Measurements from ENCODE around the gene NELFB. TPM values are rescaled to one million over a fixed set of nuclear protein-coding genes. Genes with fewer than 3 reads are reported as not detected.
A peak's percentile ranks its signal among the peaks of the same experiment; 100 is the strongest.

The NELFB gene
- total RNA-seq, 1 donor from 2014 or later, result 61.9 TPM

DNA sequence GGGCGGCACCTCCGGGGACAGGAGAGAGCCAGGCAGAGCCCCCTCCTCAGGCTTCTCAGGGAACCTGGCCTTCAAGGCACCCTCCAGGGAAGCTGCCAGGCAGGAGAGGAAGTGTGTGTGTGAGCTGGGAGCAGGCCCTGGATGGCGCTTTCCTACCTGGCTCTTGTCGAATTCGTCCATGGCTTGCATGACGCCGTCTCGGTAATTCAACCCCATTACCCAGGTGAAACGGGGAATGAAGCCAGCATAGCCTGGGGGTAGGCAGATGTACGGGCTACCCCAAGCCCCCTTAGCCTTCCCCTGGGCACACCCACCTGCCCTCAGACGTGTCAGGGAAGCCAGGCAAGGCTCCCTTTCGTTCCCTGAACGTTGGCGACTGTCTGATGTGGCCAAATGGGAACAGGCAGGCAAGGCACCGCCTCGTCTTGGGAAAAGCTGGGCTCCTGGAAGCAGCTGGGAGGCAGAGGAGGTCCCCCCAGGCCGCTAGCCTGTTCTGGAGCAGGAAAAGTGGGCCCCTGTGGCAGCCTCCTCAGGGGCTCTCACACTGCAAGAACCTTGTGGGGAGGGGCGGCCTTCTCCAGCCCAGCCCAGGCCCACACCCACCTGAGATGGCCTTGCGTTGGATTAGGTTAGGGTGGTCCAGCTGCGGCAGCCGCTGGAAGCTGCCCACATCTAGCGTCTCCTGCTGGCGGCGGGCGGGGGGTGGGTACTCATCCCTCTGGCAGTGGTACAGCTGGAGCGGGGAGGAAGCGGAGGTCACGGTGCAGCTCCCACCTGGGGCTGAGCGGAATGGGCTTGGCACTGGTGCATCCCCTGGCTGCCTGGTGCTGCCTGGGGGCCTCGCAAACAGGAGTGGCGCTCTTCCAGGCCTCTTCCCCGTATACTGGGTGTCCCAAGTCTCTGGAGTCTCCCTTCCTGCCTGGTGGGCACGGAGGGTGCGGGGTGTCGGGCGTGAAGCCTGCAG is 10.4 kb upstream of the NELFB start:
- peak overlapping the region; percentile 34 for H3K4me3 Mint-ChIP-seq
- no peaks in the 10 kb centered on the region for H3K9me3 Mint-ChIP-seq
- DNase-seq (ENCODE audit: extremely low spot score, unreplicated experiment), result no peak
- H3K4me1 Mint-ChIP-seq (ENCODE audit: unreplicated experiment), result peaks cover 26% of the 10 kb centered on the region
- H3K27me3 Mint-ChIP-seq, result peaks cover 4% of the 10 kb centered on the region
- H3K36me3 Mint-ChIP-seq, result peaks cover 17% of the 10 kb centered on the region
- H3K27ac Mint-ChIP-seq, result peak overlapping the region; percentile 51
- TF ChIP-seq, protein P1, sequence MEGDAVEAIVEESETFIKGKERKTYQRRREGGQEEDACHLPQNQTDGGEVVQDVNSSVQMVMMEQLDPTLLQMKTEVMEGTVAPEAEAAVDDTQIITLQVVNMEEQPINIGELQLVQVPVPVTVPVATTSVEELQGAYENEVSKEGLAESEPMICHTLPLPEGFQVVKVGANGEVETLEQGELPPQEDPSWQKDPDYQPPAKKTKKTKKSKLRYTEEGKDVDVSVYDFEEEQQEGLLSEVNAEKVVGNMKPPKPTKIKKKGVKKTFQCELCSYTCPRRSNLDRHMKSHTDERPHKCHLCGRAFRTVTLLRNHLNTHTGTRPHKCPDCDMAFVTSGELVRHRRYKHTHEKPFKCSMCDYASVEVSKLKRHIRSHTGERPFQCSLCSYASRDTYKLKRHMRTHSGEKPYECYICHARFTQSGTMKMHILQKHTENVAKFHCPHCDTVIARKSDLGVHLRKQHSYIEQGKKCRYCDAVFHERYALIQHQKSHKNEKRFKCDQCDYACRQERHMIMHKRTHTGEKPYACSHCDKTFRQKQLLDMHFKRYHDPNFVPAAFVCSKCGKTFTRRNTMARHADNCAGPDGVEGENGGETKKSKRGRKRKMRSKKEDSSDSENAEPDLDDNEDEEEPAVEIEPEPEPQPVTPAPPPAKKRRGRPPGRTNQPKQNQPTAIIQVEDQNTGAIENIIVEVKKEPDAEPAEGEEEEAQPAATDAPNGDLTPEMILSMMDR (conservative IDR thresholded peaks at IDR 0.05), result no peak

DNA sequence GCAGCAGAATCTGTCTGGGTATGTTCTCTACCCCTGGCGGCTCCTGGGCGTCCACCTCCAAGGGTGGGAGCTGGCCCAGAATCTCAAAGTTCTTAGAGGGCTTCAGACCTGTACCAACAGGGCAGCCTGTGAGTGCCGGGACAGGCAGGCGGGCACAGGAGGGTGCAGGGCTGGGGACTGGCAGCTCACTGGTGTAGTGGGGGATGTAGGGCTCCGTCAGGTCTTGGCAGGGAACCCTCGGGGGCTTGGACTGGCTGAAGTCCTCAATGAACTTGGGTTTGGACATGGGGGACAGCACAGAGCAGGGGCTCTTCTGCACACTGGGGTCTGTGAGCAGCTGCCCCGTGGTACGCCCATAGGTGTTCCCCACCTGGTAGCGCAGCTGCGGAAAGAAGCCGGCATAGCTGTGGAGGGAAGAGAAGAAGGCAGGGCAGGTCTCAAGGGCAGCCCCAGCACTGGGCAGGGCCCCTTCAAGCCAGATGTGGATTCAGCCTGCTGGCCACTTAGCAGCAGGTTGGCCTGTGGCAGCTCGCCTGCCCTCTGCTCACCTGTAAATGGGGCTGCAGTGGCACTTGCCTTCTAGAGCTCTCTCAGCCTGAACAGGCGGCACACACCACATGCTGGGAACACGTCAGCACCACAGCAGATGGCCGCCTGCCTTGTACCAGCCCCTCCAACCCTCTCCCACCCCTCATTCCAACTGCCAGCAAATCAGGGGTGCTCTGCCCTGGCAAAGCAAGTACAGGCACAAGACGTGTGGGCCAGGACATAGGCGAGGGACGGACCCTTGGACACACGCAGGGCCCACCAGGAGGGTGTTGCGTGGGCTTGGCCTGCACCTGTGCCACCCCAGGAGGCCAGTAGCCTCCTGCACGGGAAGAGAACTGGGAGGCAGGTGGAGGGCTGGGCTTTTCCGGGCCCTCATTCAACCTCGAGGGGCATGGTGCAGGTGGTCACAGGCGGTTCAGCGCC is 9.4 kb upstream of the NELFB start:
- H3K4me1 Mint-ChIP-seq (ENCODE audit: unreplicated experiment), result peaks cover 26% of the 10 kb centered on the region
- H3K27me3 Mint-ChIP-seq, result peaks cover 4% of the 10 kb centered on the region
- H3K4me3 Mint-ChIP-seq, result peak overlapping the region; percentile 34
- no peak for DNase-seq (ENCODE audit: extremely low spot score, unreplicated experiment)
- TF ChIP-seq, protein P1 (conservative IDR thresholded peaks at IDR 0.05), result no peak
- H3K36me3 Mint-ChIP-seq, result peaks cover 17% of the 10 kb centered on the region
- no peak overlapping the region for H3K27ac Mint-ChIP-seq
- H3K9me3 Mint-ChIP-seq, result no peaks in the 10 kb centered on the region

DNA sequence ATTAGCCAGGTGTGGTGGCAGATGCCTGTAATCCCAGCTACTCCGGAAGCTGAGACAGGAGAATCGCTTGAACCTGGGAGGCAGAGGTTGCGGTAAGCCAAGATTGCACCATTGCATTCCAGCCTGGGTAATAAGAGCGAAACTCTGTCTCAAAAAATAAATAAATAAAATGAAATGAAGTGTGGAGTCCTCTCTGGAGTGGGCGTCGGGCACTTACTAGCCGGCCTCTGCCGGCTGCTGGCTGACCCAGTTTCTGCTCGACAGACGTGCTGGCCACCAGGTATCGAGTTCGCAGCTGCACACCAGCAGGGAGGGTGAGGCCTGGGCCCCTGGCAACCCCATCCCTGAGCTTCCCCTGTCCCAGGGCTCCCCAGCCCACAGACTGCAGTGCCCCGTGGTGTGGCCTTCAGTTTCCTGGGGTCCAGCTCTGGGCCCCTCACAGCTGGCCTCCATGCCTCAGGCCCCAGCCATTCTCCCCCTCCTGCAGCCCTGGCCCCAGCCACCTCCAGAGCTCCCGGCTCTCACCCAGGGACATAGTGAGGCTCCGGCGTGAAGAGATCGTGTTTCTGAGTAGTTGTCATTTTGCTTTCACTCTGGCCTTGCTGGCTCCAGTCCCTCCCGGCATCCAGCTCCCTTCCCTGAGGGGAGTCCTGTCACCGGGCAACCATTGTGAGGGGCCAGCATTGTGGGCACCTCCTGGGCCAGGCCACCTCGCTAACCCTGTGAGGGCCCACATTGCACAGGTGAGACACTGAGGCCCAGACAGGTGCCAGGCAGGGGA is 7.8 kb upstream of the NELFB start:
- Mint-ChIP-seq H3K27me3 (no peaks in the 10 kb centered on the region), H3K36me3 (peaks cover 11% of the 10 kb centered on the region), H3K27ac (no peak overlapping the region), H3K4me3 (no peak overlapping the region), H3K4me1 (ENCODE audit: unreplicated experiment) (peaks cover 20% of the 10 kb centered on the region), H3K9me3 (no peaks in the 10 kb centered on the region)
- DNase-seq (ENCODE audit: extremely low spot score, unreplicated experiment), result no peak
- TF ChIP-seq, protein P1 (conservative IDR thresholded peaks at IDR 0.05), result no peak

DNA sequence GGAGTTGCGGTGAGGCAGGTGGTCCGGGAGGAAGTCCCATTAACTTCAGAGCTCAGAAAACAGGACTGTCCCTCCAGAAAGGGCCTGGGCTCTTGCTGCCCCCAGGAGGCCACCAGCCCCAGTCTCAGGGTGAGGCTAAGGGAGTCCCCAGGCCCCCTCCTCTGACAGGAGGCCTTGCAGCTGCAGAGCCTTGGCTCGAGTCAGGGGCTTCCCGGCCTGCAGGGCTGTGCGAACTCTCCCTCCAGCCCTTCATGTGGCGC is 7.3 kb upstream of the NELFB start:
- H3K36me3 Mint-ChIP-seq, result peaks cover 5% of the 10 kb centered on the region
- no peak overlapping the region for H3K27ac Mint-ChIP-seq
- TF ChIP-seq, protein P1 (conservative IDR thresholded peaks at IDR 0.05), result no peak
- H3K4me1 Mint-ChIP-seq (ENCODE audit: unreplicated experiment), result peaks cover 15% of the 10 kb centered on the region
- H3K4me3 Mint-ChIP-seq, result no peak overlapping the region
- DNase-seq (ENCODE audit: extremely low spot score, unreplicated experiment), result no peak
- H3K27me3 Mint-ChIP-seq, result no peaks in the 10 kb centered on the region
- H3K9me3 Mint-ChIP-seq, result no peaks in the 10 kb centered on the region
